Pancreas (tissue), 10 donors: ENCODE results near the gene ZMYM4. TPM values are rescaled to one million over a fixed set of nuclear protein-coding genes. Genes with fewer than 3 reads are reported as not detected.
A peak's percentile ranks its signal among the peaks of the same experiment; 100 is the strongest.
"Not testable (repeated sequence)": the region's sequence is repeated elsewhere in the genome, so short reads cannot be mapped to it uniquely, and the experiment has no call there.

ENCODE experiments used
- ATAC-seq, 4 donors: fragments of 200-7000 bp; cut with Tn5 transposase; one replicate each; pipeline versions ENCODE4 v1.8.0 to v1.9.1; 2020; ENCODE audit warnings: mild to moderate bottlenecking in 4 of 4, moderate library complexity in 4 of 4
- DNase-seq, 6 donors: peaks; one replicate each; pipeline ENCODE4 v3.0.0-alpha.2; 2020
- FAIRE-seq: peaks from 2 replicates; lab custom pipeline; 2012; peaks lifted over from hg19 to GRCh38; lab: Jason Lieb, UNC
- H3K27ac ChIP-seq, 4 donors: fragments of 200-600 bp; sonication (generic); 1 replicate in 3 of 4; 2 replicates in 1 of 4; pipeline versions ENCODE4 v1.5.0 to v1.8.0; 2020
- H3K27me3 ChIP-seq, 4 donors: fragments of 200-600 bp; one replicate each; pipeline ENCODE4 v1.8.0; 2021
- H3K36me3 ChIP-seq, 3 donors: fragments of 200-600 bp; sonication (generic) in 1 of 3; one replicate each; pipeline versions ENCODE4 v1.5.0 to v1.8.0; 2020 to 2021
- H3K4me1 ChIP-seq, 3 donors: fragments of 200-600 bp; one replicate each; pipeline ENCODE4 v1.8.0; 2021
- H3K4me3 ChIP-seq, 4 donors: fragments of 200-600 bp; sonication (generic) in 2 of 4; one replicate each; pipeline versions ENCODE4 v1.5.0 to v1.8.0; 2020 to 2021
- H3K9me3 ChIP-seq, 4 donors: fragments of 200-600 bp; one replicate each; pipeline ENCODE4 v1.8.0; 2021
- WGBS, 2 donors: extraction: QIAGEN DNeasy Blood & Tissue Kit; methylation state at CpG; one replicate each; pipeline ENCODE4 v1.1.7; 2013; 5-methylcytosine and 5-hydroxymethylcytosine counted together
- intact Hi-C, 3 donors: fragments of 100-400 bp; cut with DNase I; formaldehyde crosslinking; loops; one replicate each; pipeline versions ENCODE4 v1.11.1 to v1.14.2; 2022
- polyA plus RNA-seq, 2 donors: library from polyadenylated mRNA; stranded (reverse); fragments of 200-250 nt; gene quantifications; one replicate each; pipeline ENCODE4 v1.2.3, GENCODE V29; 2013
- total RNA-seq, 6 donors: library from RNA; stranded (reverse); fragmentation: NEBNext Ultra II Directional in 4 of 6; extraction: Animal tissue kit (Norgen Biotek cat#: 25700) in 4 of 6; gene quantifications; one replicate each; pipeline versions ENCODE4 v1.2.1 to v1.2.4, GENCODE V29; 2021 to 2023
- TF ChIP-seq, protein P1 (sequence below), 4 donors: fragments of 200-600 bp; sonication (generic) in 3 of 4; IDR thresholded peaks; one replicate each; pipeline versions ENCODE4 v1.5.0 to v1.8.0; 2021; ENCODE audit warnings: antibody characterized with exemption in 4 of 4
- donor health status: healthy with polysubstance abuse.
- donor health status: DM: no; HTN: no; CAD: no; lungs with moderate emphysema.
- donor health status: DM: no; HTN: no; CAD: no.
- donor health status: control.
- donor health status: control.
- donor health status: Bipolar disorder and iron deficiency.
- donor health status: DM: yes; HTN: yes; CAD: no.
- donor health status: DM: no; HTN: no; CAD: no.
- donor health status: DM: no; HTN: no; CAD: no.
- donor health status: DM: yes; HTN: yes; CAD: no.

The ZMYM4 gene
- total and polyA plus RNA-seq, 8 donors = 10.5 to 31.1 (median 17.8) TPM

DNA sequence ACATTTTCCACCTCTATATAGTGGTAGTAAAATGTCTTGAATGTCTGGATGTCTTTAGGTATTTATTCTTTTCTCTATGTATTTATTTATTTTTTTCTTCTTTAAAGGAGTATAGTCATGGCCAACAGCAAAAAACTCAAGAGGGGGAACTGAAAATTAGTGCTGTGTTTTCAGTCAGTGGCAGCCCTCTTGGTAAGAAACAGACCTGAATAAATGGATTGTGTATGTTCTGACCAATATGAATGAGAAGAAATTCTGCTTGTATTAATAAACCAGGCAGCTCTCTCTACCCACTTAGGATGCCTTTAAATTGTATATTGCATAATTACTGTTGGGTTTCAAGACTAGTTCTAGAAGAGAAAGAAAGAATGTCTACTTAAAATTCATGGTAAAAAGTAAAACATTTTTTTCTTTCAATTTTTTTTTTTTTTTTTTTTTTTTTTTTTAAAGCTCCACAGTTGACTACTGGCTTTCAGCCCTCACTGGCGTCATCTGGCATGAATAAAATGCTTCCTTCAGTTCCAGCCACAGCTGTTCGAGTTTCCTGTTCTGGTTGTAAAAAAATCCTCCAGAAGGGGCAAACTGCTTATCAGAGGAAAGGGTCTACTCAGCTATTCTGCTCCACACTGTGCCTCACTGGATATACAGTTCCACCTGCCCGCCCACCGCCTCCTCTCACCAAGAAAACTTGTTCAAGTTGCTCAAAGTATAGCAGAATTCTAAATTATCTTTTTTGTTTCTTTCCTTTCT lies 101.6 kb downstream of the ZMYM4 start:
- ATAC-seq = peak; percentile 70 to 85 (median 80)
- TF ChIP-seq, protein P1, sequence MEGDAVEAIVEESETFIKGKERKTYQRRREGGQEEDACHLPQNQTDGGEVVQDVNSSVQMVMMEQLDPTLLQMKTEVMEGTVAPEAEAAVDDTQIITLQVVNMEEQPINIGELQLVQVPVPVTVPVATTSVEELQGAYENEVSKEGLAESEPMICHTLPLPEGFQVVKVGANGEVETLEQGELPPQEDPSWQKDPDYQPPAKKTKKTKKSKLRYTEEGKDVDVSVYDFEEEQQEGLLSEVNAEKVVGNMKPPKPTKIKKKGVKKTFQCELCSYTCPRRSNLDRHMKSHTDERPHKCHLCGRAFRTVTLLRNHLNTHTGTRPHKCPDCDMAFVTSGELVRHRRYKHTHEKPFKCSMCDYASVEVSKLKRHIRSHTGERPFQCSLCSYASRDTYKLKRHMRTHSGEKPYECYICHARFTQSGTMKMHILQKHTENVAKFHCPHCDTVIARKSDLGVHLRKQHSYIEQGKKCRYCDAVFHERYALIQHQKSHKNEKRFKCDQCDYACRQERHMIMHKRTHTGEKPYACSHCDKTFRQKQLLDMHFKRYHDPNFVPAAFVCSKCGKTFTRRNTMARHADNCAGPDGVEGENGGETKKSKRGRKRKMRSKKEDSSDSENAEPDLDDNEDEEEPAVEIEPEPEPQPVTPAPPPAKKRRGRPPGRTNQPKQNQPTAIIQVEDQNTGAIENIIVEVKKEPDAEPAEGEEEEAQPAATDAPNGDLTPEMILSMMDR (IDR thresholded peaks at IDR 0.05) = no peak
- H3K9me3 ChIP-seq = no peaks in the 10 kb centered on the region
- H3K36me3 ChIP-seq = no peaks in the 10 kb centered on the region
- H3K4me1 ChIP-seq = no peaks in the 10 kb centered on the region
- H3K27ac ChIP-seq = peak overlapping the region in 1 of 4 donors; percentile 43
- peak; percentile 76 for FAIRE-seq
- 46 to 47% methylated on average over 4 of the region's 4 CpGs for WGBS, 2 donors
- peak in 4 of 6 donors; percentile 26 to 73 (median 56) for DNase-seq
- H3K4me3 ChIP-seq = no peak overlapping the region
- H3K27me3 ChIP-seq = no peaks in the 10 kb centered on the region
- intact Hi-C loops = no loop called here

DNA sequence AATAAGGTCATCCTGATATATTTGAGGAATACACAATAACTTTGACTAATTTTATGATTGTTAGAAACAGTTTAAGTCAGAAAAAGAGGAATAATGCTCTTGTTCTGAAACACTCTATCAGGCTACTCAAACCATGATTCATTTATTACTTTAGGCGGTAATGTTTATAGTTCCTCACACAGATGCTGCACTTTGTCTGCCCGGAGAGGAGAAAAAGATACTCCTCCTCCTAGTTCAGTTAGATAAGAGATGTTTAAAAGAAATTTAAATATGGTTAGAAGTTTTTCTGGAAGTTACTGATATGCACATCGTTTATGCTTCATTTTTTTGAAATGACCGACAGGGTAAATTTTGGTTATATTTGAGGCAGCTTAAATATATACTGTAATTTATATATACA lies 103.0 kb downstream of the ZMYM4 start:
- Histone ChIP-seq H3K4me1 (no peaks in the 10 kb centered on the region), H3K36me3 (no peaks in the 10 kb centered on the region), H3K27me3 (no peaks in the 10 kb centered on the region), H3K27ac (no peak overlapping the region), H3K4me3 (no peak overlapping the region), H3K9me3 (no peaks in the 10 kb centered on the region)
- intact Hi-C loops = no loop called here
- DNase-seq (no peak), FAIRE-seq (peak; percentile 39), ATAC-seq (no peak)
- TF ChIP-seq, protein P1 (IDR thresholded peaks at IDR 0.05) = no peak
- WGBS, 2 donors = 82 to 89% methylated on average over 4 of the region's 4 CpGs

DNA sequence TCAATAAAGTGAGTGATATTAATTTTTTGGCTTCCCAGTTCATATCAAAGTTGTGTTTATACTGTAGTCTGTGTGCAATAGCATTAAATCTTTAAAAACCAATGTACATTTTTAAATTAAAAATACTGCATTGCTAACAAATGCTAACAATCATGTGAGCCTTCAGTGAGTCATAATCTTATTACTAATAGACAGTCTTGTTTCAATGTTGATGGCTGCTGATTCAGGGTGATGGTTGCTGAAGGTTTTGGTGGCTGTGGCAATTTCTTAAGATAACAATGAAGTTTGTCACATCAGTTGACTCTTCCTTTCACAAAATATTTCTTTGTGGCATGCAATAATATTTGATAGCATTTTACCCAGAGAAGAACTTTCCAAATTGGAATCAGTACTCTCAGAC lies 109.0 kb downstream of the ZMYM4 start:
- Histone ChIP-seq H3K36me3 (no peaks in the 10 kb centered on the region), H3K27me3 (no peaks in the 10 kb centered on the region), H3K4me1 (no peaks in the 10 kb centered on the region), H3K27ac (no peak overlapping the region), H3K9me3 (no peaks in the 10 kb centered on the region), H3K4me3 (no peak overlapping the region)
- FAIRE-seq (no peak), ATAC-seq (no peak), DNase-seq (no peak)
- TF ChIP-seq, protein P1 (IDR thresholded peaks at IDR 0.05) = no peak
- intact Hi-C loops = no loop called here

DNA sequence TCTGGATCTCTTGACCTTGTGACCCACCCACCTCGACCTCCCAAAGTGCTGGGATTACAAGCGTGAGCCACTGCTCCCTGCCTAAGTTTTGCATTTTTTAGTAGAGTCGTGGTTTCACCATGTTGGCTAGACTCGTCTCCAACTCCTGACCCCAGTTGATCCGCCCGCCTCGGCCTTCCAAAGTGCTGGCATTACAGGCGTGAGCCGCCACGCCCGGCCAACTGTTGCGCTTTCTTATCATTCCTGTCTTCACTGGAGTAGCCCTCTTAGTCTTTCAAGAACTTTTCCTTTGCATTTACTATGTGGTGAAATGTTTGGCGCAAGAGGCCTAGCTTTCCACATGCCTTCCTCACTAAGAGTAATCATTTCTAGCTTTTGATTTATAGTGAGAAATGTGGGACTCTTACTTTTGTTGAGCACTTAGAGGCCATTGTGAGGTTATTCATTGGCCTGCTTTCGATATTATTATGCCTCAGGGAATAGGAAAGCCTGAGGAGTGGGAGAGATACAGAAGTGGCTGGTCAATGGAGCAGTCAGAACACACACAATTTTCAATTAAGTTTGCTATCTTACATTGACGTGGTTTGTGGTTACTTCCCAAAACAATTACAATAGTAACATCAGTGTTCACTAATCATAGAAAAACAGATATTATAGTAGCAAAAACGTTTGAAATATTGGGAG lies 111.0 kb downstream of the ZMYM4 start:
- Histone ChIP-seq H3K4me3 (no peak overlapping the region), H3K4me1 (no peaks in the 10 kb centered on the region), H3K27ac (no peak overlapping the region), H3K36me3 (no peaks in the 10 kb centered on the region), H3K9me3 (no peaks in the 10 kb centered on the region), H3K27me3 (no peaks in the 10 kb centered on the region)
- ATAC-seq = no peak
- TF ChIP-seq, protein P1 (IDR thresholded peaks at IDR 0.05) = no peak
- no peak for DNase-seq
- no peak for FAIRE-seq
- intact Hi-C loops = no loop called here
- 91 to 92% methylated on average over 16 of the region's 16 CpGs for WGBS, 2 donors

DNA sequence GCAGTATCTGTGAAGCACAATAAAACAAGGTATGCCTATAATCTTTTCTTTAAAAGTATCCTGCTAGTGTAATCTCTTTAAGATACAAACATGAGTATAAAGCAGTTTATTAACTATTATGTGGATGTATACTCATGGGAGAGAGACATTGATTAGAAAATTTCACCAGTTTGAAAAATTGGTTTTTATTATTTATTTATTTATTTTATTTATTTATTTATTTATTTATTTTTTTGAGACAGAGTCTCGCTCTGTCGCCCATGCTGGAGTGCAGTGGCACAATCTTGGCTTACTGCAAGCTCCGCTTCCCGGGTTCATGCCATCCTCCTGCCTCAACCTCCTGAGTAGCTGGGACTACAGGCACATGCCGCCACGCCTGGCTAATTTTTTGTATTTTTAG lies 111.6 kb downstream of the ZMYM4 start:
- intact Hi-C loops = loop anchor here in 1 of 3 donors (5.0 kb wide), 1 partner anchor 37 kb away; no protein-coding TSS in a partner anchor
- not testable (repeated sequence) for H3K36me3 ChIP-seq, FAIRE-seq, DNase-seq, H3K27me3 ChIP-seq, H3K4me3 ChIP-seq, H3K27ac ChIP-seq, H3K4me1 ChIP-seq, H3K9me3 ChIP-seq, ATAC-seq
- 98% methylated on average over 6 of the region's 6 CpGs for WGBS, 2 donors
